Dendritic cell treated with granulocyte-macrophage colony-stimulating factor and Interleukin-4, amounts not matched to agents 40 ng/mL and 50 ng/mL, for 4 days (primary cell): ENCODE data around the gene PHLDA1.
A peak's percentile ranks its signal among the peaks of the same experiment; 100 is the strongest.

Experiments
- H3K27ac Mint-ChIP-seq: one replicate; pipeline ENCODE4 v1.8.0; 2022; ENCODE audit warnings: mild to moderate bottlenecking, mixed read lengths
- H3K27me3 Mint-ChIP-seq: one replicate; pipeline ENCODE4 v1.8.0; 2022; ENCODE audit warnings: mild to moderate bottlenecking, mixed read lengths
- H3K36me3 Mint-ChIP-seq: one replicate; pipeline ENCODE4 v1.8.0; 2022; ENCODE audit warnings: low read depth, mixed read lengths
- H3K4me1 Mint-ChIP-seq: one replicate; pipeline ENCODE4 v1.8.0; 2022; ENCODE audit warnings: low read depth, mixed read lengths
- H3K4me3 Mint-ChIP-seq: one replicate; pipeline ENCODE4 v1.8.0; 2022; ENCODE audit warnings: mild to moderate bottlenecking, moderate library complexity, mixed read lengths
- H3K9me3 Mint-ChIP-seq: one replicate; pipeline ENCODE4 v1.8.0; 2022; ENCODE audit warnings: mixed read lengths
- intact Hi-C: fragments of 100-400 bp; cut with micrococcal nuclease; formaldehyde crosslinking; loops from one replicate; pipeline ENCODE4 v1.15.0; 2022

PHLDA1 gene

GRCh38 chr12:75982169-75982564, 49.4 kb downstream of the PHLDA1 start:
- H3K27ac Mint-ChIP-seq = peak overlapping the region; percentile 41
- no peaks in the 10 kb centered on the region for H3K9me3 Mint-ChIP-seq
- peaks cover 8% of the 10 kb centered on the region for H3K27me3 Mint-ChIP-seq
- intact Hi-C loops = no loop called here
- peaks cover 58% of the 10 kb centered on the region for H3K4me1 Mint-ChIP-seq
- no peaks in the 10 kb centered on the region for H3K36me3 Mint-ChIP-seq
- no peak overlapping the region for H3K4me3 Mint-ChIP-seq

- Mint-ChIP-seq H3K9me3 (no peaks in the 10 kb centered on the region), H3K27ac (peak overlapping the region; percentile 41), H3K36me3 (no peaks in the 10 kb centered on the region), H3K4me3 (no peak overlapping the region), H3K27me3 (peaks cover 8% of the 10 kb centered on the region), H3K4me1 (peaks cover 63% of the 10 kb centered on the region)
- intact Hi-C loops = no loop called here
These were observed 50.1 kb downstream of the PHLDA1 start for GRCh38 chr12:75981247-75982168.

DNA sequence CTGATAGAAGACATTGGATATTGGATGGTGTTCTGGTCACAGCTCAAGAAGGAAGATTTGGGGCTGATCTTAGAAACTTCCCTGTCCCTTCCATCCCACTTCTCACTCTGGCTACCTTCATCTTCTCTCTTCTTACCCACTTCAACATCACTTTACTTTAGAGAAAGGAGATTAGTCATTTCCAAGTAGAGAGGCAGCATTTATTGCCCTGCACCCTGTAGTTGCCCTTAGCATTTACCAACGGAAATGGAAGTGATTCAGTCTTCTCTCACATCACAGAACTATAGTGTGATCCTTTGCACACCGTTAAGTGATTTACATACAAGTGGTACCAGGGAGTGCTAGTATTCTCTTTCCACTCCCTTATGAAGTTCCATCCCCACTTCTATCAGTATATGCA, 52.4 kb downstream of the PHLDA1 start:
- peaks cover 8% of the 10 kb centered on the region for H3K27me3 Mint-ChIP-seq
- H3K9me3 Mint-ChIP-seq = no peaks in the 10 kb centered on the region
- H3K36me3 Mint-ChIP-seq = no peaks in the 10 kb centered on the region
- intact Hi-C loops = loop anchor here (2.0 to 10.0 kb wide), 3 partner anchors 44 to 196 kb away; partner anchors contain the start of gene PHLDA1
- no peak overlapping the region for H3K4me3 Mint-ChIP-seq
- H3K4me1 Mint-ChIP-seq = peaks cover 76% of the 10 kb centered on the region
- no peak overlapping the region for H3K27ac Mint-ChIP-seq

- no peak overlapping the region for H3K4me3 Mint-ChIP-seq
- H3K9me3 Mint-ChIP-seq = no peaks in the 10 kb centered on the region
- H3K27me3 Mint-ChIP-seq = peaks cover 5% of the 10 kb centered on the region
- peaks cover 77% of the 10 kb centered on the region for H3K4me1 Mint-ChIP-seq
- no peak overlapping the region for H3K27ac Mint-ChIP-seq
- intact Hi-C loops = loop anchor here (2.0 to 10.0 kb wide), 3 partner anchors 44 to 196 kb away; partner anchors contain the start of gene PHLDA1
- no peaks in the 10 kb centered on the region for H3K36me3 Mint-ChIP-seq
These were observed 52.9 kb downstream of the PHLDA1 start for GRCh38 chr12:75978677-75979076.

GRCh38 chr12:75977952-75978671, 53.5 kb downstream of the PHLDA1 start:
- H3K4me1 Mint-ChIP-seq = peaks cover 71% of the 10 kb centered on the region
- no peaks in the 10 kb centered on the region for H3K9me3 Mint-ChIP-seq
- H3K4me3 Mint-ChIP-seq = peak overlapping the region; percentile 15
- H3K27ac Mint-ChIP-seq = peak overlapping the region; percentile 75
- H3K27me3 Mint-ChIP-seq = no peaks in the 10 kb centered on the region
- H3K36me3 Mint-ChIP-seq = no peaks in the 10 kb centered on the region
- intact Hi-C loops = loop anchor here (2.0 to 10.0 kb wide), 3 partner anchors 43 to 197 kb away; partner anchors contain the start of gene PHLDA1

DNA sequence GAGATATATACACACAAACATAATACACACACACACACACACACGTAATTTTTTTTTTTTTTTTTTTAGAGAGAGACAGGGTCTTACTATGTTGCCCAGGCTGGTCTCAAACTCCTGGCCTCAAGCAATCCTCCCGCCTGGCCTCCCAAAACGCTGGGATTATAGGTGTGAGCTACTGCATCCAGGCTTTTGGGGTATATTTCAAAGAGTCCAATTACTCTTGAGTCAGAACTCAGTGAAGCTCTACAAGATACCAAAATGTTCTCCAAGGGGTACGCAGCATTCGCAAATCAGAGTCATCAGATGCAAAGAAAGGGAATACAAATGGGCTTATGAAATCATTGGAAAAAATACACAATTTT, 54.0 kb downstream of the PHLDA1 start:
- Mint-ChIP-seq H3K4me3 (no peak overlapping the region), H3K9me3 (no peaks in the 10 kb centered on the region), H3K4me1 (peaks cover 67% of the 10 kb centered on the region), H3K27me3 (no peaks in the 10 kb centered on the region), H3K27ac (peak overlapping the region; percentile 75), H3K36me3 (no peaks in the 10 kb centered on the region)
- intact Hi-C loops = loop anchor here (5.0 to 10.0 kb wide), 2 partner anchors 55 to 197 kb away; partner anchors contain the start of gene PHLDA1

DNA sequence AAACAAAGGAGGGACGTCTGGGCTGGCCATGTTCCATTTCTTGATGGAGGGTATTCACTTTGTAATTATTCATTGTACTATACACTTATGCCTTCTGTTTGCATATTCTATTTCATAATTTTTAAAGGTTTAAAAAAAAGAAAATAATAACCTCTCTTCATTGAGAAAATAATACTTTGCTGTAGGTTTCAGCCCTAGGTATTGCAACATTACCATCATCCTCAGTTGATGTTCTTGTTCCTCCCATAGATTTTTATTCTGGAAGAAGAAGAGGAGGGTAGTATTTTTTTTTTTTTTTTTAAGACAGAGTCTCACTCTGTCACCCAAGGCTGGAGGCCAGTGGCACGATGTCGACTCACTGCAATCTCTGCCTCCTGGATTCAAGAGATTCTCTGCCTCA, 54.7 kb downstream of the PHLDA1 start:
- Mint-ChIP-seq H3K9me3 (no peaks in the 10 kb centered on the region), H3K4me3 (no peak overlapping the region), H3K4me1 (peaks cover 62% of the 10 kb centered on the region), H3K27ac (peak overlapping the region; percentile 75), H3K36me3 (no peaks in the 10 kb centered on the region), H3K27me3 (no peaks in the 10 kb centered on the region)
- intact Hi-C loops = loop anchor here (5.0 to 10.0 kb wide), 2 partner anchors 55 to 198 kb away; partner anchors contain the start of gene PHLDA1

- peak overlapping the region; percentile 71 for H3K27ac Mint-ChIP-seq
- H3K4me3 Mint-ChIP-seq = no peak overlapping the region
- H3K4me1 Mint-ChIP-seq = peaks cover 57% of the 10 kb centered on the region
- H3K9me3 Mint-ChIP-seq = no peaks in the 10 kb centered on the region
- intact Hi-C loops = loop anchor here (5.0 to 10.0 kb wide), 2 partner anchors 56 to 199 kb away; partner anchors contain the start of gene PHLDA1
- no peaks in the 10 kb centered on the region for H3K36me3 Mint-ChIP-seq
- no peaks in the 10 kb centered on the region for H3K27me3 Mint-ChIP-seq
These were observed 55.5 kb downstream of the PHLDA1 start for GRCh38 chr12:75976113-75976512.

DNA sequence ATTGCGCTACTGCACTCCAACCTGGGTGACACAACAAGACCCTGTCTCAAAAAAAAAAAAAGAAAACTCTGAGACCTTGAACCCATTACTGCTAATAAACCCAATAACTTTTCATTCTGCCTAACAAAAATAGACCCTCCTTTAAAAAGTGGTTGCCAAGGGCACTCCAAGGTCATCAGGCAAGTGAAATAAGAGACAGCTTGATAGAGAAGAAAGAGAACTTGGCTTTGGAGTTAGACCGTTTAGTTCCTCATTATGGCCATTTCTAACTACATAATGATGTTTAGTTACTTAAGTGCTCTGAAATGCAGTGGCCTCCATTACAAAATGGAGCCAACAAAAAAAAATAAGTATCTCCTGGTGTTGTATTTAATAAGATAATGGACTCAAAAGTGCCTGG, 55.9 kb downstream of the PHLDA1 start:
- peak overlapping the region; percentile 71 for H3K27ac Mint-ChIP-seq
- no peaks in the 10 kb centered on the region for H3K9me3 Mint-ChIP-seq
- no peaks in the 10 kb centered on the region for H3K36me3 Mint-ChIP-seq
- peaks cover 53% of the 10 kb centered on the region for H3K4me1 Mint-ChIP-seq
- no peak overlapping the region for H3K4me3 Mint-ChIP-seq
- H3K27me3 Mint-ChIP-seq = no peaks in the 10 kb centered on the region
- intact Hi-C loops = loop anchor here (5.0 to 10.0 kb wide), 2 partner anchors 57 to 199 kb away; partner anchors contain the start of gene PHLDA1
